ENCODE results near the gene CAND2. TPM values are rescaled to one million over a fixed set of nuclear protein-coding genes. Genes with fewer than 3 reads are reported as not detected.
"Not testable (repeated sequence)": the region's sequence is repeated elsewhere in the genome, so short reads cannot be mapped to it uniquely, and the experiment has no call there.

The CAND2 gene
- total and polyA plus RNA-seq, 2 experiments from 2014 or later: 5.6 to 20.5 TPM

- not testable (repeated sequence) for H4K20me1 ChIP-seq (replicated peaks; ENCODE audit: insufficient read depth); H3K27me3 ChIP-seq (ENCODE audit: insufficient read depth); H3K4me2 ChIP-seq; ATAC-seq; H2AFZ ChIP-seq; H3K27me3 Mint-ChIP-seq (ENCODE audit: insufficient read depth, low read depth, poor library complexity); H3K4me3 Mint-ChIP-seq; H3F3A ChIP-seq (replicated peaks; ENCODE audit: low read depth); H3K4me1 ChIP-seq (ENCODE audit: insufficient read depth); H3K27ac Mint-ChIP-seq; H3K9me2 ChIP-seq (ENCODE audit: insufficient read depth); H3K79me2 ChIP-seq (replicated peaks; ENCODE audit: insufficient read depth); H3K4me3 ChIP-seq; H3K36me3 ChIP-seq (ENCODE audit: insufficient read depth); H3K36me3 Mint-ChIP-seq (ENCODE audit: low read depth); H3K9me3 Mint-ChIP-seq; H3K27ac ChIP-seq (ENCODE audit: low read depth)
- TF ChIP-seq CTCF (conservative IDR thresholded peaks at IDR 0.05; ENCODE audit: low read depth in 2 of 2): peak in 1 of 2 experiments; percentile 52; a peak in 2 of 4 replicates
- peaks cover 11% of the 10 kb centered on the region; the same call in 2 of the 3 replicates for H3K4me1 Mint-ChIP-seq
- peak; percentile 35 for DNase-seq (ENCODE audit: low spot score)
These were observed 9.1 kb upstream of the CAND2 start for GRCh38 chr3:12787346-12787745.

- not testable (repeated sequence) for ATAC-seq; H3K27ac ChIP-seq (ENCODE audit: low read depth); H3K36me3 ChIP-seq (ENCODE audit: insufficient read depth); H3K9me2 ChIP-seq (ENCODE audit: insufficient read depth); H3K4me1 ChIP-seq (ENCODE audit: insufficient read depth); H3K4me3 ChIP-seq; H2AFZ ChIP-seq; H3F3A ChIP-seq (replicated peaks; ENCODE audit: low read depth); H3K27ac Mint-ChIP-seq; H3K36me3 Mint-ChIP-seq (ENCODE audit: low read depth); H3K4me3 Mint-ChIP-seq; H3K4me1 Mint-ChIP-seq; H3K79me2 ChIP-seq (replicated peaks; ENCODE audit: insufficient read depth); DNase-seq (ENCODE audit: low spot score); H3K9me3 Mint-ChIP-seq; H3K4me2 ChIP-seq; H3K27me3 Mint-ChIP-seq (ENCODE audit: insufficient read depth, low read depth, poor library complexity); H3K27me3 ChIP-seq (ENCODE audit: insufficient read depth); H4K20me1 ChIP-seq (replicated peaks; ENCODE audit: insufficient read depth)
These were observed 8.4 kb upstream of the CAND2 start for GRCh38 chr3:12787967-12788690.

- Histone ChIP-seq H3K27me3 (ENCODE audit: insufficient read depth) (no peaks in the 10 kb centered on the region), H3F3A (replicated peaks; ENCODE audit: low read depth) (no peaks in the 10 kb centered on the region), H3K36me3 (ENCODE audit: insufficient read depth) (no peaks in the 10 kb centered on the region), H3K4me1 (ENCODE audit: insufficient read depth) (peaks cover 5% of the 10 kb centered on the region; the same call in 1 of the 2 replicates), H3K79me2 (replicated peaks; ENCODE audit: insufficient read depth) (no peaks in the 10 kb centered on the region), H3K4me2 (no peak overlapping the region), H2AFZ (no peak overlapping the region), H3K9me2 (ENCODE audit: insufficient read depth) (no peaks in the 10 kb centered on the region), H4K20me1 (replicated peaks; ENCODE audit: insufficient read depth) (no peaks in the 10 kb centered on the region), H3K4me3 (no peak overlapping the region), H3K27ac (ENCODE audit: low read depth) (no peak overlapping the region)
- Mint-ChIP-seq H3K4me1 (peaks cover 5% of the 10 kb centered on the region; the same call in 1 of the 3 replicates), H3K27me3 (ENCODE audit: insufficient read depth, low read depth, poor library complexity) (peaks cover 11% of the 10 kb centered on the region), H3K9me3 (peaks cover 3% of the 10 kb centered on the region; the same call in 1 of the 3 replicates), H3K27ac (no peak overlapping the region), H3K36me3 (ENCODE audit: low read depth) (no peaks in the 10 kb centered on the region; the same call in 1 of the 3 replicates), H3K4me3 (no peak overlapping the region)
- DNase-seq (ENCODE audit: low spot score) (no peak), ATAC-seq (no peak)
- TF ChIP-seq ZNF462 (CRISPR knock-in tag; IDR thresholded peaks at IDR 0.05) (no peak), NANOG (IDR thresholded peaks at IDR 0.05; ENCODE audit: borderline replicate concordance) (no peak), REST (IDR thresholded peaks at IDR 0.05; ENCODE audit: unreplicated experiment) (no peak)
These were observed 5.0 kb upstream of the CAND2 start for GRCh38 chr3:12791430-12791829.
